ENCODE data around the gene DUS1L.
A peak's percentile ranks its signal among the peaks of the same experiment; 100 is the strongest.

The DUS1L gene

GRCh38 chr17:82020572-82021106, 45.0 kb downstream of the DUS1L start:
- Histone ChIP-seq H3K27me3 (ENCODE audit: insufficient read depth, low read length, poor library complexity, severe bottlenecking) (no peaks in the 10 kb centered on the region), H3K4me1 (ENCODE audit: insufficient read depth, low read length, poor library complexity, severe bottlenecking) (peaks cover 21% of the 10 kb centered on the region), H3F3A (ENCODE audit: low read depth) (no peaks in the 10 kb centered on the region), H3K9ac (ENCODE audit: low read depth, low read length, poor library complexity, severe bottlenecking) (no peak overlapping the region), H3K4me3 (ENCODE audit: low read length, poor library complexity, severe bottlenecking) (peak overlapping the region; percentile 92), H3K4me2 (ENCODE audit: low read depth, low read length, poor library complexity, severe bottlenecking) (peak overlapping the region; percentile 98), H4K20me1 (ENCODE audit: insufficient read depth, low read length, poor library complexity, severe bottlenecking) (peaks cover 18% of the 10 kb centered on the region), H3K9me2 (replicated peaks; ENCODE audit: low read depth, low read length) (no peaks in the 10 kb centered on the region), H2AFZ (ENCODE audit: low read length) (no peak overlapping the region), H3K9me3 (ENCODE audit: insufficient read depth, low read depth, low read length) (no peaks in the 10 kb centered on the region), H3K79me2 (ENCODE audit: insufficient read depth, low read length) (peaks cover 22% of the 10 kb centered on the region; the same call in 1 of the 2 replicates), H3K36me3 (ENCODE audit: insufficient read depth, low read length) (no peaks in the 10 kb centered on the region)
- TF ChIP-seq CTCF (conservative IDR thresholded peaks at IDR 0.05; ENCODE audit: low read length) (no peak), EZH2phosphoT487 (IDR thresholded peaks at IDR 0.05; ENCODE audit: borderline replicate concordance) (no peak)

DNA sequence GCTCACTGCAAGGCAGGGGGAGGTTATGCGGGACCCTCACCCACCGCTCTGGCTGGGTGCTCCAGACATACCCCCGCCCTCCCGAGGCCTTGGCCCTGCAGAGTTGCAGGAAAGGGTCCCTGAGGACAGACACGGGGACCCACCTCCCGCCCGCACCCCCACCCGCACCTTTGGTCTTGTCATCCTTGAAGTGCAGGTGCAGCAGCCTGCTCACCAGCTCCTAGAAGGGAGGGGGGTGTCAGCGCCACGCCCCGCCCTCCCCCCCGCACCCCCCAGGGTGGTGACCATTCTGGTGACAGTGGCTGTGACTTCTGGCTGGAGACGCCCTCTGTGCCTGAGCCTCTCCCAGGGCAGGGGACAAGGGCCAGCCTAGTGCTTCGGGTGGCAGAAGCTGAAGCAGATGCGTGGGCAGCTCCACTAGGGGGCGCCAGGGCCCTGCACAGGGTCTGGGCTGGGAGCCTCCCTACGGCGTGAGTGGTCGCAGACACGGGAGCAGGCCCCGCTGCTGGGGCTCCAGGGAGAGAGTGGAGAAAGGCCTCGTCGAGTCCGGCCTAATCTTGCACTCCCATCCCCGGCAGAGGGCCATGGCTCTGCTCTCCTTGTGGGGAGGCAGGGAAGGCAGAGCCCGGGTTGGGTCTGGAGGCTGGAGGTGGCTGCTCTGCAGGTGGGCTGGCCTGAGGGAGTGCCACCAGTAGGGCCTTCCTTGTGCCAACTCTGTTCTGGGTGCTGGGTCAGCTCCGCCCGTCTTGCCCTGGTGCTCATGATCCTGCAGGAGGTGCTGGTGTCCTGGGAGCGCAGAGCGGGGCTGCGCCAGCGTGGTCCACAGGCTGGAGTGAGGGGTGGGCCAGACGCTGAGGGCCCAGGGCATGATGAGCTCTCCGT, 45.7 kb downstream of the DUS1L start:
- peaks cover 18% of the 10 kb centered on the region for H4K20me1 ChIP-seq (ENCODE audit: insufficient read depth, low read length, poor library complexity, severe bottlenecking)
- no peak overlapping the region for H3K9ac ChIP-seq (ENCODE audit: low read depth, low read length, poor library complexity, severe bottlenecking)
- no peak overlapping the region for H2AFZ ChIP-seq (ENCODE audit: low read length)
- no peaks in the 10 kb centered on the region for H3K9me2 ChIP-seq (replicated peaks; ENCODE audit: low read depth, low read length)
- H3K4me1 ChIP-seq (ENCODE audit: insufficient read depth, low read length, poor library complexity, severe bottlenecking) = peaks cover 21% of the 10 kb centered on the region
- H3K79me2 ChIP-seq (ENCODE audit: insufficient read depth, low read length) = peaks cover 22% of the 10 kb centered on the region; the same call in 1 of the 2 replicates
- H3K4me3 ChIP-seq (ENCODE audit: low read length, poor library complexity, severe bottlenecking) = no peak overlapping the region
- H3K36me3 ChIP-seq (ENCODE audit: insufficient read depth, low read length) = no peaks in the 10 kb centered on the region
- no peaks in the 10 kb centered on the region for H3F3A ChIP-seq (ENCODE audit: low read depth)
- H3K4me2 ChIP-seq (ENCODE audit: low read depth, low read length, poor library complexity, severe bottlenecking) = no peak overlapping the region
- H3K27me3 ChIP-seq (ENCODE audit: insufficient read depth, low read length, poor library complexity, severe bottlenecking) = no peaks in the 10 kb centered on the region
- TF ChIP-seq CTCF (conservative IDR thresholded peaks at IDR 0.05; ENCODE audit: low read length) (peak; percentile 77), EZH2phosphoT487 (IDR thresholded peaks at IDR 0.05; ENCODE audit: borderline replicate concordance) (no peak)
- H3K9me3 ChIP-seq (ENCODE audit: insufficient read depth, low read depth, low read length) = no peaks in the 10 kb centered on the region

- peaks cover 16% of the 10 kb centered on the region for H3K4me1 ChIP-seq (ENCODE audit: insufficient read depth, low read length, poor library complexity, severe bottlenecking)
- no peaks in the 10 kb centered on the region for H3K36me3 ChIP-seq (ENCODE audit: insufficient read depth, low read length)
- no peaks in the 10 kb centered on the region for H3F3A ChIP-seq (ENCODE audit: low read depth)
- H4K20me1 ChIP-seq (ENCODE audit: insufficient read depth, low read length, poor library complexity, severe bottlenecking) = peaks cover 18% of the 10 kb centered on the region
- no peaks in the 10 kb centered on the region for H3K9me2 ChIP-seq (replicated peaks; ENCODE audit: low read depth, low read length)
- no peak overlapping the region for H2AFZ ChIP-seq (ENCODE audit: low read length)
- H3K79me2 ChIP-seq (ENCODE audit: insufficient read depth, low read length) = peaks cover 16% of the 10 kb centered on the region; the same call in 1 of the 2 replicates
- no peak overlapping the region for H3K4me3 ChIP-seq (ENCODE audit: low read length, poor library complexity, severe bottlenecking)
- H3K9me3 ChIP-seq (ENCODE audit: insufficient read depth, low read depth, low read length) = no peaks in the 10 kb centered on the region
- H3K27me3 ChIP-seq (ENCODE audit: insufficient read depth, low read length, poor library complexity, severe bottlenecking) = no peaks in the 10 kb centered on the region
- H3K4me2 ChIP-seq (ENCODE audit: low read depth, low read length, poor library complexity, severe bottlenecking) = no peak overlapping the region
- no peak for TF ChIP-seq CTCF (conservative IDR thresholded peaks at IDR 0.05; ENCODE audit: low read length)
- no peak for TF ChIP-seq EZH2phosphoT487 (IDR thresholded peaks at IDR 0.05; ENCODE audit: borderline replicate concordance)
- H3K9ac ChIP-seq (ENCODE audit: low read depth, low read length, poor library complexity, severe bottlenecking) = no peak overlapping the region
Observed at GRCh38 chr17:82018989-82019689, 46.5 kb downstream of the DUS1L start.
